Stimulated activated naive CD4-positive, alpha-beta T cell treated with Interleukin-2 at 50 U/mL for 16 hours (primary cell): ENCODE data around the gene MARCHF9.

Experiments
- DNase-seq: peaks from one replicate; lab custom pipeline; 2025; lab: John Stamatoyannopoulos, UW

Gene MARCHF9

DNA sequence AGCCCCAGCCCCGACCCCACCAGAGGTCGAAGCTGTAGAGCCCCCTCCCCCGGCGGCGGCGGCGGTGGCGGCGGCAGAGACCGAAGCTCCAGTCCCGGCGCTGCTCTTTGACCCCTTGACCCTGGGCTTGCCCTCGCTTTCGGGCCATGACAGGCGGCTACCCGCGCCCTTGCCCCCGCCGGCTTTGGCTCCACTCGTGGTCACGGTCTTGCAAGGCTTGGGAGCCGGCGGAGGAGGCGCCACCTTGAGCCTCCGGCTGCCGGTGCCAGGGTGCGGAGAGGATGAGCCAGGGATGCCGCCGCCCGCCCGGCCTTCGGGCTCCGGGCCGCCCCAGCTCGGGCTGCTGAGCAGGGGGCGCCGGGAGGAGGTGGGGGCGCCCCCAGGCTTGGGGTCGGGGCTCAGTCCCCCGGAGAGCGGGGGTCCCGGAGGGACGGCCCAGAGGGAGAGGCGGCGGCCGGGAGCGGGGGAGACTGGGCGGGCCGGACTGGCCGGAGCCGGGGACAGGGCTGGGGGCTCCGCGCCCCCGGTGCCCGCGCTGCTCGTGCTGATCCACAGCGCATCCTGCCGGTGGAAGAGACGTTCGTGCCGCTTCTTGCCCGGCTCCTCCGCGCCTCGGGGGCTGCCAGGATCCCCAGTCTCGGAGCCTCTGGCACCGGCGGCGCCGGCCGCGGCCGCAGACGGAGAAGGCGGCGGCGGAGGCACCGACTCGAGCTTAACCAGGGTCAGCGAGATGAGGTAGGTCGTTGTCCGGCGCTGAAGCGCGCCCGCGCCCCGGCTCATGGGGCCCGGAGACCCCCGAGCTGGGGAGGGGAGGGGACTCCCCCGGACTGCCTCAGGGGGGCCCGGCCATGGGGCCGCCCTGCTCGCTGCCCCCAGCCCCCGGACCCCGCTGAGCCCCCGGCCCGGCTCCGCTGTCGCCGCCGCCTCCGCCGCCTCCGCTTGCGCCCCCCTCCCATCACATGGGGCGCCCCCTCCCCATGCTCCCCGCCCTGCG lies 17.1 kb upstream of the MARCHF9 start:
- DNase-seq: no peak

DNA sequence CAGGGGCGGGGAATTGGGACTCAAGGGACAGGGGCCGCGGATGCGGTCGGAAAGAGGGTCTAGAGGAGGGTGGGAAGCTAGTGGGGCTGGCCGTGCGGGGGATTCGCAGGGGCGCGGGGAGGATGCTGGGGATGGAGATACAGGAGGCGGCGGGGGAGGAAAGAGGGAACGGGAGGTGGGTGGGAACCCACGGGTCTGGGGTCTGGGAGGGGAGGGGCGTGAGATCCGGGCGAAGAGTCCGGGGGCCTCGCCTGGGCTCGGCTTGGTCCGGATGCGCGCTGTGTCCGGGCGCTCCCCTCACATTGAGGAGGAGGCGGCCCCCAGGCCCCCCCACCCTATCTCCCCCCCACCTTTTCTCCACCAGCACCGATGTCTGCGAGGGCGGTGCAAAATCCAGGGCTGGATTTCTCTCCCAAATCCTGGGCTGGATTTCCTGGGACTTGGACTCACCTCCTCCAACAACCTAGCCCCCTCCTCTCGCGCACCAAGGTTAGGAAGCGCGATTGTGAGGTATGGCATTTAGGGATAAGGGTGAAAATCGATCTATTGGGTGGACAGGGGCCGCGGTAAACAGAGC lies 16.2 kb upstream of the MARCHF9 start, which contains the start of gene AGAP2:
Gene AGAP2 (minus strand): TSS at position 82 of the 577 bp plus-strand sequence. CDS start 496 bp downstream, outside the sequence.
- DNase-seq: no peak

DNA sequence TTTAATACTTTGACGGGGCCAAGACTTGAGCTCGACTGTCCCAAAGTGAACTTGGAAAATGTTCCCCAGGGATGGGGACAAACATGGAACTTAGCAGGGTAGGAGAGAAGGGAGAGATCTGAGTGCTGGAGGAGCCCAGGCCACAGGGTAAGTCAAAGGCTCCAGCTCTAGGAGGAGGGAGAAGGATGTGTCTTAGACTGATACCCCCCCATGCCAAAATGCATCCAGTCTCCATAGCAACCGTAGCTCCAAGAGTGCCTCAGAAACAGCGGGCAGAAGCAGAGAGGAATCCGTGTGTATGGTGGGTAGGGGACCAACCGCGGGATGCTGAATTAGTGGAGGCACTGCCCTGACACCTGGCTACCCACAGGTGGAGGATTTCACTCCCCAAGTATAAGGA lies 15.5 kb upstream of the MARCHF9 start:
- DNase-seq: no peak

DNA sequence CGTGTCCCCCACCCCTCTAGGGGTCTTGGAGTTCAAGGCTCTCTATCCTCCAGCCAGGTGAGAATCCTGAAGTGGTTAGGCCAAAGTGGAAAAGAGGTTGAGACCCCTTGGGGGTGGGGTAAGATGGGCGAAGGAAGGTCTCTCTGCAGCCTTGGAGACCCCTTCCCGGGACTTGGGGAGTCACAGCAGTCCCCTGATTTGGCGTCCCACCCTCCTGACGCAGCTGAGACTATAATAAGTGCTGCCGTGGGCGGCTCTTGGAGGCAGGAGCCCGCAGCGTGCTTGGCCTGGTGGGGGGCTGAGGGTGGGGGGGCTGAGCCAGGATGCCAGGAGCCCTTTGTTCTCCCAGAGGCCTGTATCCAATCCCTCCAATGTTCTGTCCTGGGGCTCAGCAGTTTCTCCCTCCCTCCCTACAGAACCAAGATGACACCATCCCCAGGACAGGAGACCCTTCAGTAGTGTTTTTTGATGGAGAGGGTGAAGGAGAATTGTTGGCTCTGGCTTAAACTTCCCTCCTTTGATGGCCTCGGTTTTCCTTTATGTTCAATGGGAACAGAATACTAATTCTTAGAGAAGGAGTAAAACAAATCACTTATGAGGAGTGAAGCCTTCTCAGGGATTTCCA lies 14.9 kb upstream of the MARCHF9 start:
- DNase-seq: no peak

DNA sequence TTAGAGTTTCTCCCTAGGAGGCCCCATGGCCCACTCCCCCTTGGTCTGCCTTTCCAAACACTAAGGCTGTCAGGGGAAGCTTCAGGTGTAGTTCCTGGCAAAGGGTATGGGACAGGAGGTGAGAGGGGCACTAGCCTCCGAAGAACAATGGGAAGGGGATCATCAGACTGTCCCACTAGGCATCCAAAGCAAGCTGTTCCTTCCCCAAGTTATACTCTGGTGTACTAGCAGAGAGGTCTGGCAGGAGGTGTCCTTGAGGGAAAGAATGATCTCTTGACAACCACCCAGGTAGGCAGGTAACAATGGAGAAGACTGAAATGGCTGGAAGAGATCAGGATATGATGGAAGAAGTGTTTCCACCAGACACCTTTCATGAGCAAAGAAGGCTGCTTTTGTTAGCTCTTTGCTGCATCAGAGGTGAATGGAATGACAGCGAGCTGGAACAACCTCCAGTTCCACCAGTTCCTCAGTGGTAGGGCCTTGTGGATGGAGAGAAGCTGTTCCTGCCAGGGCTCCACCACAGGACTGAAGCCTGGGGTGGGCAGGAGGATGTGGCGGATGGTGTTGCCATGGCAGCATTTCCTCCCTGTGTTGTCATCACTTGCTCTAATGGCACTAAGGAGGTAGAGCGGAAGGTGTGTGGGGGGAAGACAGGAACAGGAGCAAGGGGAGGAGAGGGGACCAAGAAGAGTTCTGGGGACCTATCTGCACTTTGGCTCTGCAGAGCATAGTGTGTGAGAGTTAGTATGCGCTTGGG lies 14.1 kb upstream of the MARCHF9 start:
- peak; percentile 69 for DNase-seq

DNA sequence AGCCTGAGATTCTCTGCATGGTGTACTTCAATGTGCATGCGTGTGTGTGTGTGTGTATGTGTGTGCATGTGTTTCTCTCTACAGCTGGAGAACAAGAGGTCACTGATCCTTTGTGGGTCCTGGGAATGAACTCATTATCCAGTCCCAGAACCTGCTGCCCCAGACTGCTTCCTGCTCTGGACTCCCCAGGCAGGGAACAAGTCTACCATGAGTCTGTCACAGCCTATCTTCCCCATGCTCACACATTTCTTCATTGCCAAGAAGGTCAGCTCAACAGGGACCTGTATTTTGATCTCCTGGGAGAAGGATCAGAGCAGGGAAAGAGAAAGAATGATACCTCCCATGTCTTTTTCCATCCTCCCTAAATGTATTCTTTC lies 13.5 kb upstream of the MARCHF9 start:
- DNase-seq: no peak

DNA sequence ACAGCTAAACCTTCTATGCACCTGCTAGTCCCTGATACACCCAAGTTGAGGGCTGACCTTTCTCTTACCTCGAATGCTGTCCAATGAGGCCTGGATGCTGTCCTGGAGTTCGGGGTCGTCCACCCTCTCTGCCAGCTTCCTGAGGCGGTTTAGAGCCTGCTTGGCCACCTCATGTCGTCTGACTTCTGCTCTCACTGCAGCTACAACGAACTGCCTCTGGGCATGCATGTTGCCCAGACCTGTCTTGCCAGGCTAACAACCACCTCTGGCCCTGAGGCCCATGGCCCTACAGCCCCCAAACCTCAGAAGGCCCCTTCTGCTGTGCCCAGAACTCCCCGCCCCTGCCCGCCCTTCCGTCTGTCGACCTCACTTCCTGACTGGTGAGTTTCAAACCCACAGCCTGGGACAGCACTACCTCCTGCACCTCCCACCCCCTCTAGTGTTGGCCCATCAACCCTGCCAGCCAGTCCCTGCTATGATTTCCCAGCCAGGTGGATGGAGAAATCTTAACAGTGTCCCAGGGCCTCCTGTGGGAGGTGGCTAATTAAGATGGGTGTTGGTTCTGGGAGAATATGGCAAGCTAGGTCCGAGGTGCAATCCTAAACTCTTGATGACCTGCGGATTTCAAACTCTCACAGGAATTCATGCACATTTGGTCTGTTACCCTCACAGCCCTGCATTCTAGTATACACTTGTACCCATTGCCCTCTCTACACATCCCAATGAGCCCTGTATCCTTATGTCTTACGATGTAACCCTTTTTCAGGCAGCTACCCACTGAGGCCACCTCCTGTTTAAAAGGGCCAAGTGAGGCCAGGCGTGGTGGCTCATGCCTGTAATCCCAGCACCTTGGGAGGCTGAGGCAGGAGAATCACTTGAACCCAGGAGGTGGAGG lies 12.8 kb upstream of the MARCHF9 start:
- peak; percentile 79 for DNase-seq

DNA sequence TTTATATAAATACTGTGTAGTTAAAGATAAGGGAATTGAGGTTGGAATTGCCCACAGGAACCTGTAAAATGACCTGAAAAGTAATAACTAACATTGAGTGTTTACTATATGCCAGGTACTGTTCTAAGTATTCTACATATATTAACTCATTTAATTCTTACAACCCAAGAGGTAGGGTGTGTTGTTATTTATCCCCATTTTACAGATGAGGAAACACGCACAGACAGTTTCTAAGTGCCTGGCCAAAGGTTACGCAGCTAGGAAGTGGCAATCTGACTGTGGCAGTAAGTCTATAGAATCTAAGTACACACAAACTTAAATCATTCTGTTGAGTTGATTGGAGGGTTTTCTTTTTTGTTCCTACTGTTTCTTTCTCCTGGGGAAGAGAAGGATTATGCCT lies 11.1 kb upstream of the MARCHF9 start:
- DNase-seq: no peak

DNA sequence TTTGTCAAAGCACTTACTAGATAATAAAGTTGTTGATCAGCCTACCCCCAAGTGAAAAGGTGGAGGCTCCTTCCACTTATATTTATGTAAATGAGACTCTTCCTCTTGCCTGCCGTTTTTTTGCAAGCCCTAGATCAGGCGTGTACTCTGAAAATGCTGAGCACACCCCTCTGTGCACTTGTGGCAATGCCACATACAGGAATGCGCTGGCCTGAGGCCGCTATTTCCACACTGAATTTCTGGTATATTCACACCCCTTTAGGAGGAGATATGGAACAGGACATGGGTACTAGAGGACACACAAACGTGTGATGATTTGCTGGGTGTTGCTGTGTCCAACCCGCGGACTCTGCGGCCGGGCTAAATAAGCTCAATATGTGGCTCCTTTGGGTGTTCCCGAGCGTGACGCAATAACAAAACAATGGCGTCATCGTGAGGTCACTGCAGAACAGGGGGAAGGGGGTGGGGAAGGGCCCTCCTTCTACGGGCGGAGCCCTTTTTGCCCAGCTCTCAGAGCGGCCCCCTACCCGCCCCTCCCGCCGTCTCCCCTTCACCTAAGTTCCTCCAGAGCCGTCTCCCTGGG lies 10.6 kb upstream of the MARCHF9 start:
- DNase-seq: peak; percentile 67

DNA sequence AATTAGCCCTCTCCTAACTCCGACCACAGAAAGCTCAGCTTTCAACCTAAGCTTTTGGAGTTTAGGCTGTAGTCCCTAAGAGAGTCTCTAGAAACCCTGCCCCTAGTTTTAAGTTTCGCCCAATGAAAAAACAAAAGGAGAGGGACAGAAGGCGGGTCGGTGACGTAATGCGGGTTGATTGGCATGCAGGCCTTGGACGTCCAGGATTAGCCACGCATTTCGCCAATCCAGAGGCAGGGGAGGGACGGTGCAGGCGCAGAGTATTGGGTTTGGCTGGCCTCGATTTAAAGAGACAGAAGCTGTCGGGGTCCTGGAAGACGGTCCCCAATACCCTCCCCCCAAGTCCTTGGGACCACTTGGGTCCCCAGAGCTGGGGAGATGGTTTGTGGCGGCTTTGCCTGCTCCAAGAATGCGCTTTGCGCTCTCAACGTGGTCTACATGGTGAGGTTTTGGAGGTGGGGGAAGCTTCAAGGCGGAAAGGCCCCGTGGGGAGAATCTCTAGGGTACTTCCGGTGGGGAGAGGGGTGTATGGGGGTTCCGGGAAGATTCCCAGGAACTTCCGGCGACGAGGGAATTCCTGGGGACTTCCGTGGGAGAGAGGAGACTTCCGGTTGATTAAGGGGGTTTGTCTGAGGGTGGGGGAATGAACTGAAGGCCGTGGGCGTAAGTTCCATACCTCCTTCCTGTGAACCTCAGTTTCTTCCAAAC lies 10.0 kb upstream of the MARCHF9 start, which contains the start of gene TSPAN31:
Gene TSPAN31 (plus strand): TSS at position 263 of the 708 bp plus-strand sequence. CDS start 116 bp downstream, at position 379.
- peak; percentile 96 for DNase-seq

DNA sequence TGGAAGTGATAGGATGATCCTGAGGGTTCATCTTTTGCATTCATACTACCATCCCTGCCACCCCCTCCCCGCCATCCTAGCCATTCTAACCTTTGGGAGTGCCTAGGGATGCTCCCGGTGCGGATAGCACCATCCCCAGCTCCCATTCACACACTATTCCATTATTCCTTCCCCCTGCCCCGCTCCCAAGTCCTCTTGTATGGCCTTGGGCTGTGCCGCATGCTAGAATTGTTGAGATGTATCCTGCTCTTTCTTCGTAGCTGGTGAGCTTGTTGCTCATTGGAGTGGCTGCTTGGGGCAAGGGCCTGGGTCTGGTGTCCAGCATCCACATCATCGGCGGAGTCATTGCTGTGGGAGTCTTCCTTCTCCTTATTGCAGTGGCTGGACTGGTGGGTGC lies 9.4 kb upstream of the MARCHF9 start:
- no peak for DNase-seq

DNA sequence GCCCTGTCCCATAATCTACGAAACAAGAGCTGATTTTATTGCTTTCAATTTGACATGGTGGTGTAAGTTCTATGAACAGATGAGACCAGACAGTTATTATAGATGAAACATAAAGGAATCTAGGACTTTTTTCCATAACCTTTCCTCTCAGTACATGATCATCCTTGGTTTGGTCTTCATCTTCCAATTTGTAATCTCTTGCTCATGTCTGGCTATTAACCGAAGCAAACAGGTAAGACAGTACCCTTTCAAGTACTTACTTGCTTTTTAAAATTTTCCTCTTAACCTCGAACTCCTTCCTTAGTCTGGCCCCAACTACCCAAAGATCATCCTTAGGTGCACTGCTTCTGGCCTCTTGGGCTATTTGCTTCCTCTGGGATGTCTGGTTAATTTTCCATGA lies 8.9 kb upstream of the MARCHF9 start:
- no peak for DNase-seq

DNA sequence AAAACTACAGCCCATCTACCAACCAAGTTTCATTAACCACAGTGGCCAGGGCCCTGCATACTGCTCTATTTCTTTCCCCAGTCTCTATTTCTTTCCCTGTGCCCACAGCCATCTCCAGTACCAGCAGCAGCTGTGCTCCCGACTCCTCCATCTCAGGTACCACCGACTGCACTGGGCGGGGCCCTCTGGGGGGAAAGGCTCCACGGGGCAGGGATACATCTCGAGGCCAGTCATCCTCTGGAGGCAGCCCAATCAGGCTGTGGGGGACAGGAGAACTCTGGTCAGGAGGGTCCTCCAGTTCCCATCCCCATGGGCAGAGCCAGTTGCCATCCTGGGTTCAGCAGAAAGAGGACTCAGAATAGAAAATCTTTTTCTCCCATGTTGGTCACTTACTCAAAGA lies 5.8 kb upstream of the MARCHF9 start:
- no peak for DNase-seq

DNA sequence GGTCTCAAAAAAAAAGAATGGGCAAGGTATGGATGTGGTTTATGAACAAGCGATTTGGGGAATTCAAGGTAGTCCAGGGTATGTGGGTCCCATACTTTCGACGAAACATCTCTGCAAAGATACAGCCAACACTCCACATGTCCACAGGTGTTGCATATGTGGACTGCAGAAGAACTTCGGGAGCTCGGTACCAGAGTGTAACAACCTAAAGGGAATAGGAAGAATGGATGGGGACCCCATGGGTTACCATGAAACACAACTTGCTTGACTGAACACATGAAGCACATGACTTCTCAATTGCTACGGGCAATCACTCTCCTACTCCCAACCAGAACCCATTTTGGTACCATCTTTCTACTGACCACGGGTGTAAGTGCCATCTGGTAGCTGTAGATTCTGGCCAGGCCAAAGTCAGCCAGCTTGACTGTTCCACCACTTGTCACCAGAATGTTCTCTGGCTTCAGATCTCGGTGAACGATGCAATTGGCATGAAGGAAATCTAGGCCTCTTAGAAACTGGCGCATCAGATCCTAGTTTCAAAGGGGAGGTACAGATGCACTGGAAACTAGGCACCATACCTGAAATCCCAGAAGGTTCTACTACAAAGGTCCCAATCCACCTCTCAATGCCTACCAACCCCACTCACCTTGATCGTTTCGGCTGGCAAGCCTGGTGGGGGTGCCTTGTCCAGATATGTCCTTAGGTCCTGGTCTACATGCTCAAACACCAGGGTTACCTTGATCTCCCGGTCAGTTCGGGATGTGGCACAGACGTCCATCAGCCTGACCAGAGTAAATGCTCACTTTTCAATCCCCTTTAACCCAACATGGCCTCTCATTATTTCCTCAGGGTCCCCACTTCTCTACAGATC lies 4.1 kb upstream of the MARCHF9 start:
- DNase-seq: no peak

DNA sequence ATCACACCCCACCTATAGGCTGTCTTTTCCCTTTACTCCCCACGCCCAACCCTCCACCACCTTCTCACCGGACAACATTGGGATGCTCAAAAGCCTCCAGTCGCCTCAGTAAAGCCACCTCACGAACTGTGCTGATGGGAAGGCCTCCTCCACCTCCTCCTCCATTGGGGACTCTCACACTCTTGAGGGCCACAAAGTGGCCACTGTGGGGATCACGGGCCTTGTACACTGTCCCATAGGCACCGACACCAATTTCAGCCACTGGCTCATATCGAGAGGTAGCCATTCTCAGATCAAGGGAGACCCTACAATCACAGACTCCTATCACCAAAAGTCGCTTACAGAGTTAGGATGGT lies 3.5 kb upstream of the MARCHF9 start:
- no peak for DNase-seq

DNA sequence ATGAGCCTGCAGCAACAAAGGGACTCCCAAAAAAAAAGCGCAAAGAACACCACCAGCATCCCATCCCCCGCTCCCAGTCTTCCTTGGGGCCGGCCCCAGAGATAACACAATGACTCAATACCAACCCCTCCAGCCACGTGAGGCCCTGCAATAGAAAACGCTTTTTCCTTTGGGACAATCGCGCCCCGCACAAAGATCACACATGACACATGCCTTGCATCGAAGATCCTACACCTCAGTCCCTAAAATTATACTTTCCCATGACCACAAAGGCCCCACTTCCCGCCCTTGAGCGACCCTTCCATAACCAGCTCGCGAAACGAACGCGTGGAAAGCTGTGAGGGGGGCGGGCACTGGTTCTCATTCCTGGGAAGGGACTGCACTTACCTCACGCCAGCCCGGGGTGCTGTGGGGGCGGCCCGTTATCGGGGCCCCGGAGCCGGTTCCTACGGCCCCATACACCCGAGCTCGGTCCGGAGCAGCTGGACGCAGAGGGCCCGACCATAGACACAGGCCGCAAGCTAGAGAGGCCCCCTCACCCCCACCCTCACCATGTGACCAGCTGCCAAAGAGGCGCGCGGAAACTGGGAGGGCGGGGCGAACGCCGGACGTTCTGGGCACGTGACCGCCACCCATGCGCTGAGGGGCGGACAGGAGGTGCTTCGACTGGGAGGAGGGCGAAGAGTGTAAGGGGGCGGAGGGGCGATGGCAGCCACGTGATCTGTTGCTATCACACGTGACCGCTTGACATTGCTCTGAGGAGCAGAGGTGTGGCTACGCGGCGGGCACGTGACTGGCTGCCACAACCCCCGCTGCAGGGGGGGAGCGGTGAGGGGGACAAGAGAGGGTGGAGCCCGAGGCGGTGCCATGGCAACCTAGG lies 2.9 kb upstream of the MARCHF9 start, which contains the start of gene CDK4:
Gene CDK4 (minus strand): TSS at position 523 of the 880 bp plus-strand sequence. CDS start 593 bp downstream, outside the sequence.
- peak; percentile 99 for DNase-seq

DNA sequence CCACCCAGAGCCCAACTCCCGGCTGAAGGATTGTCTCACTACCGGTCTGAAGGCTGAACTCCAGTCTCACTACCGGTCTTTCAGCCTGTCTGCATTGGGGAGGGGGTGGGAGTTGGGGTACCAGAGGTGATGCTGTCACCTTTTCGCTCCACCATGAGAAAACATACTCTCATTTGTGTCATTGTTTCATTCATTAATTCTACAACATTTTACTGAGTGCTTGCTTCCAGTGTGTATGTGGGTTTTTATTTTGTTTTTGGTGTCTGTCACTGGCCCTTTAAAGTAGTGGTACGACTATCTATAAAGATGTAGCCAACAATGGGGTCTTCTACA lies 2.3 kb upstream of the MARCHF9 start:
- no peak for DNase-seq

DNA sequence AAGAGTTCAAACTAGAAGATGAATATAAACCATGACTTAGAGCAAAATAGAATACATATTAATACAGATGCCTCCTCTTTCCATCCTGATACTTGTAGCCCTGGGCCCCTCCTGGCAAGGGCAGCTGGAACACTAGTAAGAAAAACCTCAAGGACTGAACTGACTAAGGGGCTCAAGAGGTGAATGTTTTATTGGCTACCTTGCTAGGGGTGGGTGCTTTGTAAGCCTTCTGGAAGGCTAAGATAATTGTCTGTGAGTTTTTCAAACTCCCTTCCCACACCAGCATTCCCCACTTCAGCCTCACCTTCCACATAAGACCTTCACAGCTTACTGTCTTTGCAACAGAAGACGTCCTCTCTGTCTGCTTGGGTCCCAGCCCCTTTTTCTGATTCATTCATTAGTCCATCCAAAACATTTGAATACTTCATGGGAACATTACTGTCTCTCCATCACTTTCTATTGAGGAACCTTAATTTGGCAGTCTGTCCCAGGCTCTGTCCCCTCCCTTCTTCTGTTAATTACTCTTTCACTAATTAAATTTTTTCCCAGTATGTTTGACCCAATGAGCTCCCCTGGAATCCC lies 1.1 kb upstream of the MARCHF9 start:
- no peak for DNase-seq
